HL-60 (cell line): ENCODE measurements around the gene SGMS1.
"Not testable (repeated sequence)": the region's sequence is repeated elsewhere in the genome, so short reads cannot be mapped to it uniquely, and the experiment has no call there.

Source experiments
- DNase-seq, 2 experiments: peaks; one replicate each; pipeline ENCODE4 v3.0.0-alpha.2; 2010 to 2020; ENCODE audit warnings: low read depth in 1 of 2, low spot score in 1 of 2
- H3K27ac ChIP-seq: fragments of 250-450 bp; sonication (Bioruptor Pico); replicated peaks from 2 replicates; pipeline ENCODE4 v1.5.1; 2020; ENCODE audit warnings: mild to moderate bottlenecking, moderate library complexity
- H3K27me3 ChIP-seq: fragments of 250-450 bp; sonication (Bioruptor Pico); 2 replicates; pipeline ENCODE4 v1.5.1; 2021; ENCODE audit warnings: mild to moderate bottlenecking, moderate library complexity; ENCODE audit not compliant: insufficient read depth, poor library complexity, severe bottlenecking
- H3K4me3 ChIP-seq: replicated peaks from 2 replicates; pipeline ENCODE4 v1.5.1; 2011; ENCODE audit warnings: mild to moderate bottlenecking, control low read depth, low read length; ENCODE audit not compliant: insufficient read depth
- GABPA ChIP-seq: IDR thresholded peaks from 2 replicates; pipeline ENCODE4 v1.6.1; 2012; ENCODE audit warnings: low read depth
- POLR2AphosphoS5 ChIP-seq: IDR thresholded peaks from 2 replicates; pipeline ENCODE4 v1.6.1; 2012; ENCODE audit warnings: low read depth
- REST ChIP-seq: IDR thresholded peaks from 2 replicates; pipeline ENCODE4 v1.6.1; 2012; ENCODE audit warnings: low read depth; ENCODE audit not compliant: insufficient replicate concordance
- SPI1 ChIP-seq: IDR thresholded peaks from 2 replicates; pipeline ENCODE4 v1.6.1; 2012; ENCODE audit warnings: low read depth, mild to moderate bottlenecking, borderline replicate concordance
- TF ChIP-seq, protein P1 (sequence below): IDR thresholded peaks from one replicate; pipeline ENCODE4 v1.5.1; 2011; ENCODE audit warnings: low read length, control low read depth, inconsistent platforms; ENCODE audit not compliant: insufficient read depth

Gene SGMS1

DNA sequence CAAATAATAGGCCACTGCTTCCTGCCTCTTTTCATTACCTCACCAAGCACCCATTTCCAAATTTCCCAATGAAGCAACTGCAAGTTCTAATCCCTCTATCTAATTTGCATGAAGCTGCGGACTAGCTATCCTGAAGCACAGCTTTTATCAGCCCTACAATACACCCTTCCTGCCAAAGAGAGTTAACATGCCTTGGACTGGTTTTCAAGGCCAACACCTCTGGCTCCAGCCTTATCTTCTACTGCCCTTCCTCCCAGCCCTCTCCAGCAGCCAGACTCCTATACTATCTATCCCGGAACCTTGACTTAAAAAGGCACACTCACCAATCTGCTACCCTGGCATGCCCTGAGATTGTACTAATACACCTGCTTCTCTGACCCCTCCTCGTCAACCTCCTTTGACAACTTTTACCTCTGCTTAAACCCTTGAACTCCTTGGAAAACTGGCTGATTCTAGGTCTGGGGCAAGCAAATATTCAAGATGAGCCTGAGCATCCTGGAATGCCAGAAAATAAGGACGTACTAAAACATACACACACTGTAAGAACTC, 73.4 kb downstream of the SGMS1 start:
- Histone ChIP-seq H3K27ac (no peak overlapping the region), H3K4me3 (no peak overlapping the region), H3K27me3 (no peaks in the 10 kb centered on the region)
- DNase-seq: no peak
- no peak for TF ChIP-seq POLR2AphosphoS5
- TF ChIP-seq GABPA: no peak

GRCh38 chr10:50549186-50549585, 74.6 kb downstream of the SGMS1 start:
- not testable (repeated sequence) for H3K27ac ChIP-seq, DNase-seq, H3K27me3 ChIP-seq, H3K4me3 ChIP-seq

DNA sequence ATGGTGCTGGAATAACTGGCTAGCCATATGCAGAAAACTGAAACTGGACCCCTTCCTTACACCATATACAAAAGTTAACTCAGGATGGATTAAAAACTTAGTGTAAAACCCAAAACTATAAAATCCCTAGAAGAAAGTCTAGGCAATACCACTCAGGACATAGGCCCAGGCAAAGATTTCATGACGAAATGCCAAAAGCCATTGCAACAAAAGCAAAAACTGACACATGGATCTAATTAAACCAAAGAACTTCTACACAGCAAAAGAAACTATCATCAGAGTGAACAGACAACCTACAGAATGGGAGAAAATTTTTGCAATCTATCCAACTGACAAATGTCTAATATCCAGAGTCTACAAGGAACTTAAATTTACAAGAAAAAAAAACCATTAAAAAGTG, 75.3 kb downstream of the SGMS1 start:
- not testable (repeated sequence) for DNase-seq, H3K27ac ChIP-seq, H3K27me3 ChIP-seq, H3K4me3 ChIP-seq

GRCh38 chr10:50546287-50546686, 77.5 kb downstream of the SGMS1 start:
- H3K27ac ChIP-seq, H3K4me3 ChIP-seq, DNase-seq, H3K27me3 ChIP-seq: not testable (repeated sequence)

- H3K4me3 ChIP-seq: no peak overlapping the region
- TF ChIP-seq REST: no peak
- TF ChIP-seq, protein P1, sequence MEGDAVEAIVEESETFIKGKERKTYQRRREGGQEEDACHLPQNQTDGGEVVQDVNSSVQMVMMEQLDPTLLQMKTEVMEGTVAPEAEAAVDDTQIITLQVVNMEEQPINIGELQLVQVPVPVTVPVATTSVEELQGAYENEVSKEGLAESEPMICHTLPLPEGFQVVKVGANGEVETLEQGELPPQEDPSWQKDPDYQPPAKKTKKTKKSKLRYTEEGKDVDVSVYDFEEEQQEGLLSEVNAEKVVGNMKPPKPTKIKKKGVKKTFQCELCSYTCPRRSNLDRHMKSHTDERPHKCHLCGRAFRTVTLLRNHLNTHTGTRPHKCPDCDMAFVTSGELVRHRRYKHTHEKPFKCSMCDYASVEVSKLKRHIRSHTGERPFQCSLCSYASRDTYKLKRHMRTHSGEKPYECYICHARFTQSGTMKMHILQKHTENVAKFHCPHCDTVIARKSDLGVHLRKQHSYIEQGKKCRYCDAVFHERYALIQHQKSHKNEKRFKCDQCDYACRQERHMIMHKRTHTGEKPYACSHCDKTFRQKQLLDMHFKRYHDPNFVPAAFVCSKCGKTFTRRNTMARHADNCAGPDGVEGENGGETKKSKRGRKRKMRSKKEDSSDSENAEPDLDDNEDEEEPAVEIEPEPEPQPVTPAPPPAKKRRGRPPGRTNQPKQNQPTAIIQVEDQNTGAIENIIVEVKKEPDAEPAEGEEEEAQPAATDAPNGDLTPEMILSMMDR: no peak
- no peak for TF ChIP-seq POLR2AphosphoS5
- TF ChIP-seq GABPA: no peak
- TF ChIP-seq SPI1: no peak
- no peaks in the 10 kb centered on the region for H3K27me3 ChIP-seq
- H3K27ac ChIP-seq: no peak overlapping the region
- no peak for DNase-seq
Measured at GRCh38 chr10:50545846-50546245, 77.9 kb downstream of the SGMS1 start.

DNA sequence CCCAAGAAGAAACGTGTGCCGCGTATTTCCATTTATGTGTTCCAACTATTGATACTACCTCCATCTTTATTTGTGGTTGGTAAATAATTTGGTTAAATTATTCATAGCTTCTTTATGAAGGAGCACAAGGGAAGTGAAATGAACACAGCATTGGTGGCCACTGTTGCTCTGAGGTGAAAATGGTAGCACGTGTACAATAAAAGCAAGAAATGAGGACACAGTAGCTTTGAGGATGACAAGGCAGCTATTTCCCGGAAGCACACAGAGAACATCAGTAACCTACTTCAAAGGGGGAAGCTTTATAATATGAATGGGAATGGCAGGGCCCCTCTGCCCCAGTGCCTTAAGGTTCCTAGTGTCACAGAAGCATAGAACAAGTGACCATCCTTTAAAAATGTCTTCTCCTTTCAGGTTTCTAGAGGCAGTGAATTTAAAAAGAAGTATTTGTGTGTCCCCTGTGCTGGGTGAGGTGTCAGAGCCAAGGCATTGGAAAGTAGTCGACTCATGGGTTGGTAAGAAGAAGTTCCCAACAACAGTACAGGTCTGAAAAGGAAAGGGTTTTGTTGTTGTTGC, 78.8 kb downstream of the SGMS1 start:
- no peak for TF ChIP-seq REST
- TF ChIP-seq POLR2AphosphoS5: no peak
- TF ChIP-seq, protein P1: no peak
- TF ChIP-seq SPI1: no peak
- TF ChIP-seq GABPA: no peak
- no peak for DNase-seq
- Histone ChIP-seq H3K4me3 (no peak overlapping the region), H3K27ac (no peak overlapping the region), H3K27me3 (no peaks in the 10 kb centered on the region)
